NCI-H774 (cell line): ENCODE measurements around the gene OR6P1.

ENCODE experiments used
- DNase-seq: peaks from one replicate; lab custom pipeline; 2025; lab: John Stamatoyannopoulos, UW

The OR6P1 gene

DNA sequence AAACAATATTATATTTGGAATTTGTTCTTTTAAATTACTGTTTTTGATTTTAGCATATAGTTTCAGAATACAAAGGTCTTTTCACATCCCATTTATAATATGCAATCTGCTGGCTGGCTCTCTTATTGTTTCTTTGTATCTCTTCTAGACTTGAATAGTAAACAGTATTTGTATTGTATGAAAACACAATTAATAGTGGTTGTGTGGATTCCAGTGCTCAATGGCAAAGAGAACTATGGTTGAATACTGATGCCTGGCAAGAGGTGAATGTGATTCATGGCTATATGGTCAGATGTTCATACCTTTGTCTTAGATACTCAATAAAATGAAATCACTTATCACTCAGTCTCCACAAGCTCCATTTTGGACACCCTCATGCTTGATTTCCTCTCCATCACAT lies 53.4 kb downstream of the OR6P1 start:
- no peak for DNase-seq
